Activated naive CD4-positive, alpha-beta T cell treated with anti-CD3 and anti-CD28 coated beads, Interleukin-2, amount 50 U/mL, for 24 hours (primary cell): ENCODE results near the gene PRKAR1B.

Source experiments
- H3K27ac Mint-ChIP-seq: one replicate; pipeline ENCODE4 v1.8.0; 2021; ENCODE audit warnings: mild to moderate bottlenecking, mixed read lengths
- H3K27me3 Mint-ChIP-seq: one replicate; pipeline ENCODE4 v1.8.0; 2021; ENCODE audit warnings: mixed read lengths
- H3K36me3 Mint-ChIP-seq: one replicate; pipeline ENCODE4 v1.8.0; 2021; ENCODE audit warnings: mixed read lengths
- H3K4me1 Mint-ChIP-seq: one replicate; pipeline ENCODE4 v1.8.0; 2021; ENCODE audit warnings: mixed read lengths
- H3K4me3 Mint-ChIP-seq: one replicate; pipeline ENCODE4 v1.8.0; 2021; ENCODE audit warnings: mild to moderate bottlenecking, mixed read lengths
- H3K9me3 Mint-ChIP-seq: one replicate; pipeline ENCODE4 v1.8.0; 2021; ENCODE audit warnings: mixed read lengths

Gene PRKAR1B

GRCh38 chr7:738241-738640 lies 11.2 kb upstream of the PRKAR1B start:
- Mint-ChIP-seq H3K4me1 (peaks cover 12% of the 10 kb centered on the region), H3K4me3 (no peak overlapping the region), H3K36me3 (peaks cover 11% of the 10 kb centered on the region), H3K27me3 (no peaks in the 10 kb centered on the region), H3K9me3 (no peaks in the 10 kb centered on the region), H3K27ac (no peak overlapping the region)

- Mint-ChIP-seq H3K27me3 (no peaks in the 10 kb centered on the region), H3K4me3 (no peak overlapping the region), H3K4me1 (peaks cover 26% of the 10 kb centered on the region), H3K9me3 (no peaks in the 10 kb centered on the region), H3K27ac (no peak overlapping the region), H3K36me3 (peaks cover 13% of the 10 kb centered on the region)
These were observed 7.7 kb upstream of the PRKAR1B start for GRCh38 chr7:734808-735207.

DNA sequence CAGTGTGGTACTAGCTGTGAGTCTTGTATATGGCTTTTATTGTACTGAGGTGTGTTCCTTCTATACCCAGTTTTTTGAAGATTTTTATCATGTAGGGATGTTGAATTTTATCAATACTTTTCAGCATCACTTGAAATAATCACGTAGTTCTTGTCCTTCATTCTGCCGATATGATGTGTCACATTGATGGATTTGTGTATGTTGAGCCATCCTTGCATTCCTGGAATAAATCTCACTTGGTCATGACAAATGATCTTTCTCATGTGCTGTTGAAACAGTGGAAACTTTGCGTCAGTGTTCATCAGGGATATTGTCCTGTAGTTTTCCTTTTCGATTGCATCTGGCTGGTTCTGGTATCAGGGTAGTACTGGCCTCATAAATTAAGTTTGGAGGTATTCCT lies 7.1 kb upstream of the PRKAR1B start:
- Mint-ChIP-seq H3K27ac (no peak overlapping the region), H3K4me1 (peaks cover 28% of the 10 kb centered on the region), H3K36me3 (peaks cover 15% of the 10 kb centered on the region), H3K27me3 (no peaks in the 10 kb centered on the region), H3K9me3 (no peaks in the 10 kb centered on the region), H3K4me3 (no peak overlapping the region)

- Mint-ChIP-seq H3K4me1 (peaks cover 29% of the 10 kb centered on the region), H3K27ac (no peak overlapping the region), H3K36me3 (peaks cover 10% of the 10 kb centered on the region), H3K4me3 (no peak overlapping the region), H3K27me3 (no peaks in the 10 kb centered on the region), H3K9me3 (no peaks in the 10 kb centered on the region)
These were observed 5.5 kb upstream of the PRKAR1B start for GRCh38 chr7:732556-732955.

DNA sequence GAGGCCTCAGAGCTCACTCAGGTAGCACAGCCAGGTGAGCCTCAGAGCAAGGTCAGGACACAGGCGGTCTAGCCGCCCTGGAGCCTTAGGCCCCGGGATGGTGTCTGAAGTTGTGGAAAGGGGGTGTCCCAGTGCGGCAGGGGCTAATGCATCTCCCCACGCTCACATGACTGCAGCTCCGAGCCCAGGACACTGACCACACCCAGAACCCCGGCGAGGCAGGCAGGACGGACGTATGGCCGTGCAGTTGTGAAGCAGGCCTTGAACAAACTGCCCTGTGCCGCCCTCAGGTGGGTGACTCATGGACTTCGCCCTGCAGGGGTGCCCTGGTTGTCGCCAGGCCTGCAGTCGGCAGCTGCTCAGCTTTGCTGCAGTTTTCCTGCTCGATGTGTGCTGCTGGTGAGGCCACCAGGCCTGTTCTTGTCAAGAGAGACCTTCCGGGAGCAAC lies 5.0 kb upstream of the PRKAR1B start:
- no peak overlapping the region for H3K27ac Mint-ChIP-seq
- H3K4me3 Mint-ChIP-seq: no peak overlapping the region
- no peaks in the 10 kb centered on the region for H3K27me3 Mint-ChIP-seq

GRCh38 chr7:731440-732085 lies 4.5 kb upstream of the PRKAR1B start:
- Mint-ChIP-seq H3K4me3 (no peak overlapping the region), H3K36me3 (peaks cover 10% of the 10 kb centered on the region)

More for the DNA sequence above, 5.0 kb upstream of the PRKAR1B start:
- Mint-ChIP-seq H3K4me1 (peaks cover 25% of the 10 kb centered on the region), H3K36me3 (peaks cover 10% of the 10 kb centered on the region), H3K9me3 (no peaks in the 10 kb centered on the region)

GRCh38 chr7:730501-731439 lies 3.7 kb upstream of the PRKAR1B start:
- peaks cover 10% of the 10 kb centered on the region for H3K36me3 Mint-ChIP-seq
- H3K4me3 Mint-ChIP-seq: no peak overlapping the region
- H3K27ac Mint-ChIP-seq: no peak overlapping the region
- no peaks in the 10 kb centered on the region for H3K9me3 Mint-ChIP-seq
- H3K4me1 Mint-ChIP-seq: peaks cover 28% of the 10 kb centered on the region
- no peaks in the 10 kb centered on the region for H3K27me3 Mint-ChIP-seq

More at GRCh38 chr7:731440-732085, 4.5 kb upstream of the PRKAR1B start:
- no peaks in the 10 kb centered on the region for H3K9me3 Mint-ChIP-seq
- no peak overlapping the region for H3K27ac Mint-ChIP-seq
- H3K4me1 Mint-ChIP-seq: peaks cover 25% of the 10 kb centered on the region
- no peaks in the 10 kb centered on the region for H3K27me3 Mint-ChIP-seq

- Mint-ChIP-seq H3K4me3 (peak overlapping the region; percentile 24), H3K27ac (peak overlapping the region; percentile 19), H3K36me3 (peaks cover 14% of the 10 kb centered on the region), H3K27me3 (no peaks in the 10 kb centered on the region), H3K4me1 (peaks cover 38% of the 10 kb centered on the region), H3K9me3 (no peaks in the 10 kb centered on the region)
These were observed 2.3 kb upstream of the PRKAR1B start for GRCh38 chr7:729140-730000.

DNA sequence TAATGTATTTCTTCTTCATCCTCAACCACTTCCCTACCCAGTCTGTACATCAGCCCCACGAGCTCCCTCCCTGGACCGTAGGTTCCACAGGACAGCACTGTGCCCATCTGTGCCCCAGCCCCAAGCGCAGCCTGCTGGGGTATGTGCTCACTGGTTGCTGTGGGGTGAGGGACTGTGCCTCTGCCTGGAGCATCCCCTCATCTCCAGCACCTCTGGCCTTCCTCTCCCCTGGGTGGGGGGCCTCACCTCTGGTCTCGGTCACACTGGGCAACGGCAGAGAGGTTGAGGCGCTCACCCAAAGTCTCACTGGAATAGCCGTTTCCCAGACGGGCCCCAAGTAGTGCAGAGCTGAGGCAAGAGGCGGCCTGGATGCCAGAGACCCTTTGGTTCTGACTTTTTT lies 1.5 kb upstream of the PRKAR1B start:
- H3K9me3 Mint-ChIP-seq: no peaks in the 10 kb centered on the region
- H3K36me3 Mint-ChIP-seq: peaks cover 21% of the 10 kb centered on the region
- no peaks in the 10 kb centered on the region for H3K27me3 Mint-ChIP-seq
- H3K4me1 Mint-ChIP-seq: peaks cover 45% of the 10 kb centered on the region
- peak overlapping the region; percentile 76 for H3K27ac Mint-ChIP-seq
- peak overlapping the region; percentile 86 for H3K4me3 Mint-ChIP-seq

DNA sequence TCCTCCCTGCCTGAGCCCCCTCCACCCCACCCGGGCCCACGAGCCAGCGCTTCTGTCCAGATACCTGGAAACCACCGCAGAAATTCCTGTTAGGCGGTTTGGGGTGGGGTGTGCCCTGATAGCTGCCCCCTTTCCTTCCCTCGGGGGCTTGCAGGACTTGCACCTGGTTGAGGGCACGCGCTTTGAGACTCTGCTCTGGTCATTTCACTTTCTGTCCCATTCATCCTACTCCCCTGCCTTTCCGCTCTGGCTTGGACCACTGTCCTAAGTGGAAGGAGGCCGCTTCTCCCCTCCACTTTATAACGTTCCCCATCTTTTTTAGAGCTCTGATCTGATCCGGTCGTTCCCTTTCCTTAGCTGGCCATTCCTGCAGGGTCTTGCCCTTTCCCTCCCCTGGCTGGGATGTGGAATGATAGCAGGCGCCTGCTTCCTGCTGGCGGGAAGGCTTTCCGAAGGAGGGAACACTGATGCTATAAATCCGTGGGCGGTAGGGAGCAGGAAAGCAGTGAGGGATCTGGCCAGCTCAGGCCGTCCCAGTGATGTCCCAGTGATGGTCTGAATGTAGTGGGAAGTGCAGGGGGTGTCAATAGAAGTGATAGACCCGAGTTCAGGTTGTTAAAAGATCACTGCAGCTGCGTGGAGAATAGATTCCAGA lies 852 bp upstream of the PRKAR1B start:
- Mint-ChIP-seq H3K4me3 (peak overlapping the region; percentile 86), H3K36me3 (peaks cover 17% of the 10 kb centered on the region)

DNA sequence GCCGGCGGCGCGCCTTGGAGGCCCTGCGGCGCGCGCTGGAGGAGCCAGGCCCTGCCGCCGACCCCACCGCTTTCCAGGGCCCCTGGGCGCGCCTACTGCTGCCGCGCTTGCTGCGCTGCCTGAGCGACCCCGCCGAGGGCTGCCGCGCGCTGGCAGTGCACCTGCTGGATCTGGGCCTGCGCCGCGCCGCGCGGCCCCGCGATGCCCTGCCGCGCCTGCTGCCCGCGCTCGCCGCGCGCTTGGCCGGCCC lies 302 bp downstream of the PRKAR1B start:
- no peak overlapping the region for H3K27ac Mint-ChIP-seq
- H3K9me3 Mint-ChIP-seq: no peaks in the 10 kb centered on the region
- no peaks in the 10 kb centered on the region for H3K27me3 Mint-ChIP-seq
- H3K4me3 Mint-ChIP-seq: no peak overlapping the region
- peaks cover 19% of the 10 kb centered on the region for H3K36me3 Mint-ChIP-seq
- peaks cover 33% of the 10 kb centered on the region for H3K4me1 Mint-ChIP-seq

More for the DNA sequence above, 852 bp upstream of the PRKAR1B start:
- Mint-ChIP-seq H3K4me1 (peaks cover 41% of the 10 kb centered on the region), H3K27ac (peak overlapping the region; percentile 95), H3K27me3 (no peaks in the 10 kb centered on the region), H3K9me3 (no peaks in the 10 kb centered on the region)

GRCh38 chr7:726084-726853 lies 812 bp downstream of the PRKAR1B start, which contains the start of gene DNAAF5:
Gene DNAAF5 (plus strand): TSS chr7:726699. CDS start chr7:726721, 22 bp downstream.
- H3K9me3 Mint-ChIP-seq: no peaks in the 10 kb centered on the region
- peak within 1 kb of the TSS; percentile 92 for H3K4me3 Mint-ChIP-seq
- H3K4me1 Mint-ChIP-seq: peaks cover 33% of the 10 kb centered on the region
- peaks cover 21% of the 10 kb centered on the region for H3K36me3 Mint-ChIP-seq
- peak within 1 kb of the TSS; percentile 91 for H3K27ac Mint-ChIP-seq
- no peaks in the 10 kb centered on the region for H3K27me3 Mint-ChIP-seq

- Mint-ChIP-seq H3K27ac (peak overlapping the region; percentile 91), H3K4me3 (peak overlapping the region; percentile 92), H3K4me1 (peaks cover 33% of the 10 kb centered on the region), H3K9me3 (no peaks in the 10 kb centered on the region), H3K36me3 (peaks cover 25% of the 10 kb centered on the region), H3K27me3 (no peaks in the 10 kb centered on the region)
These were observed 1.7 kb downstream of the PRKAR1B start for GRCh38 chr7:725223-726005.

DNA sequence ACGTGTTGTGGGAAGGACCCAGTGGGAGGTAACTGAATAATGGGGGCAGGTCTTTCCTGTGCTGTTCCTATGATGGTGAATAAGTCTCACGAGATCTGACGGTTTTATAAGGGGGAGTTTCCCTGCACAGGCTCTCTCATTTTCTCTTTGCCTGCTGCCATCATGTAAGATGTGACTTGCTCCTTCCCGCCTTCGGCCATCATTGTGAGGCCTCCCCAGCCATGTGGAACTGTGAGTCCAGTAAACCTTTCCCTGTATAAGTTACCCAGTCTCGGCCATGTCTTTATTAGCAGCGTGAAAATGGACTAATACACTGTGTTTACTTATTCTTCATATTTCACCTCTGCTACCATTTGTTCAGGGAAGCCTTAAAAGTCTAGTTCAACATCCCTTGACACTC lies 2.8 kb downstream of the PRKAR1B start:
- H3K9me3 Mint-ChIP-seq: no peaks in the 10 kb centered on the region

More for the DNA sequence above, 2.8 kb downstream of the PRKAR1B start:
- Mint-ChIP-seq H3K4me3 (peak overlapping the region; percentile 15), H3K27ac (no peak overlapping the region), H3K27me3 (no peaks in the 10 kb centered on the region), H3K4me1 (peaks cover 28% of the 10 kb centered on the region), H3K36me3 (peaks cover 23% of the 10 kb centered on the region)
